Ureter (tissue), 1 donor: ENCODE data around the gene WFIKKN2. TPM values are rescaled to one million over a fixed set of nuclear protein-coding genes. Genes with fewer than 3 reads are reported as not detected.

Experiments used
- DNase-seq: peaks from one replicate; pipeline ENCODE4 v3.0.0-alpha.2; 2020; ENCODE audit warnings: low spot score
- total RNA-seq: library from RNA; stranded (reverse); gene quantifications from one replicate; pipeline ENCODE4 v1.2.4, GENCODE V29; 2023
- donor health status: DM: yes; HTN: yes; CAD: no.

Gene WFIKKN2
- total RNA-seq, 1 donor from 2014 or later = 0.21 TPM

DNA sequence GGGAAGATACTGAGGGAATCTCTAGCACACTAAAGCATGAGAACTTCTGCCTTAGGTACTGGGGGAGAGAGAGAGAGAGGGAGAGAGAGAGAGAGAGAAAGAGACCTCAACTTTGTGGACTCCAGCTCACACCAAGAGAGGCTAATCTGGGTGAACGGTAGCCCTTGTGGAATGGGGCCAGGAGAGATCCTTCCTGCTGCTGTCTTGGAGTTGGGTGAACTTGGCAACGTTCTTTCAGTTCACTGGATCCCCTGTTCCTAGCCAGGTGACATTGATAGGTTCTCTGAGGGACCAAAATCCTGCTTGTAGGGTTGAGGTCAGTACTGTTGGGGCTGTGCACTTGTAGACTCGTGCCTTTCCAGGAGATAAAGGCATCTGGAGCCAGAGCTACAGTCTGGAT is 26.5 kb upstream of the WFIKKN2 start:
- DNase-seq = no peak

DNA sequence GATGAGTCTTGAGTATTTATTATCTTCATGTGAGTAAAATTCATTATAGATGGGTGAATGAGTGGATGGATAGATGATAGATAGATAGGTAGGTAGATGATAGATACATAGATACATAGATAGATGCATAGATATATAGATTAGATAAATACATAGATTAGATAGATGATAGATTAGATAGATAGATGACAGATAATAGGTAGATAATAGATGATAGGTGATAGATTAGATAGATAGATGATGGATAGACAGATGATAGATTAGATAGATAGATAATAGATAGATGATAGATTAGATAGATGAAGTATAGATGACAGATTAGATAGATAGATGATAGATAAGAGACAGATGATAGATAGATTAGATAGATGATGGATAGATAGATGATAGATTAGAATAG is 21.8 kb upstream of the WFIKKN2 start:
- no peak for DNase-seq

DNA sequence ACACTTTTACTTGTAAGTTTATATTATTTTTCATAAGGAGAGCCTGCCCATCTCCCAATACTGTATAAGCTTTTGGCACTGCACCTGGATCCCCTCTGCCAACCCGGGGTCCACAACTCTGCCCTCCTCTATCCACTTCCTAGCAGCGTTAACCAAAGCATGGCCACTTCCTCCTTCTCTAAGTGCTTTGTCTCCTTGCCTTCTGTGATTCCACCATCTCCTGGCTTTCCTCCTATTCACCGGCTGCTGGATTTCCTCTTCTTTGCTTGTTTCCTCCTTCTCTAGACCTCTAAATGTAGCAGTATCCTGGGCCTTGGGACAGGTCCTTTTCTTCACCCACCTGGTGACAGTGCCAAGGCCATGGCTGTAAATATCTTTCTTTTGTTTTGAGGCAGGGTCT is 20.0 kb upstream of the WFIKKN2 start:
- no peak for DNase-seq

DNA sequence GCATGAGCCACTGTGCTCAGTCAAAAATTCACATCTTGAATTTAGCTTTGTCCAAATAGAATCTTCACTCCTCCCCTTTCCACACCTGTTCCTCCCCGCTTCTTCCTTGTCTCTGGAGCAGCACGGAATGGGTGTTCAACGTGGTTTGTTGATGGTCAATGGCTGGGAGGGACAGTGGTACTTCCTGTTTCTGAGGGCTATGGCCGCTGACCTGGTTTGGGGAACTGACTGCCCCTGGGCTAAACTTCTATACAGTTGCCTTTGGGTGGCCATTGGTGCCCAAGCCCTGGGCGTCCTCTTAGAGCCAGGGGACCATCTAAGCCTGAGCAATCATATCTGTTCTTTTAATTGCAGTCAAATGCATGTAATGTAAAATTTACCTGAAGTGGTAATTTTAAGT is 19.1 kb upstream of the WFIKKN2 start:
- DNase-seq = no peak

DNA sequence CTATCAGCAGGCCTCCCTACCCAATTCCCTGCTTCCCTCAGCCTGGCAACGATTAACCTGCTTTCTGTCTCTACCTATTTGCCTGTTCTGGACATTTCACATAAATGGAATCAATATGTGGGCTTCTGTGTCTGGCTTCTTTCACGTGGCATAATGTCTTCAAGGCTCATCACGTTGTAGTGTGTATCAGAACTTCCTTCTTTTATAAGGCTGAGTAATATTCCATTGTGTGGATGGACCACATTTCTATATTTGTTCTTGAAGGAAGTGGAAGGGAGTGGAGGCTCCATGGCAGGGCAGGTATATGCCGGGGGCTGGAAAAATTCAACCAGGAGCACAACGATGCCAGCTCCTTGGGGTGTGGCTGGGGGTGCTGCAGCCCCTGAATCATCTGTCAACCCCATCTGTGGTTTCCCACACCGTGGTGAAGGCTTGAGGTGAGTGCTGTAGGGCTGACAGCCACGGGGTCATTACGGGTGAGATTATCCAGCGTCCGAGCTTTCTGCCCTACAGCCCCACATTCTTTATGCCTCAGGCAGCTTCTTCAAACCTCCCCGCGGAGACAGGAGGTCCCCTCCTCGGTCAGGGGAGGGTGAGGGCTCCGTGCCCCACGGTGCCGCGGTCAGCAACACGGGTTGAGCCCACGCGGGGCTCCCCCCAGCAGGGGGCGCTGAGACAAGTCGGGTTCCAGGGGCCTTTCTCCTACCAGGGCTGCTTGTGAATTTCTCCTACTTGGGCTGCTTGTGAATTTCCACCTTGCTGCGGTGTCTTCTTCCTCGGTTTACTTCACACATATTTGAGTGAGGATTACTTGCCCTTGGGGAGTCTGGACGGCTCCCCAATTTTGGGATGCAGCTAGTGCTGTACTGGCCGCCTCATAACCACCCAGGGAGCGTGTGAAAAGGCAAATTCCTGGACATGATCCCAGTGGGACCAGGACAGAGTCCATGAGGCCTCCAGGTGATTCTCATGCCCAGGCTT is 18.3 kb upstream of the WFIKKN2 start:
- no peak for DNase-seq

DNA sequence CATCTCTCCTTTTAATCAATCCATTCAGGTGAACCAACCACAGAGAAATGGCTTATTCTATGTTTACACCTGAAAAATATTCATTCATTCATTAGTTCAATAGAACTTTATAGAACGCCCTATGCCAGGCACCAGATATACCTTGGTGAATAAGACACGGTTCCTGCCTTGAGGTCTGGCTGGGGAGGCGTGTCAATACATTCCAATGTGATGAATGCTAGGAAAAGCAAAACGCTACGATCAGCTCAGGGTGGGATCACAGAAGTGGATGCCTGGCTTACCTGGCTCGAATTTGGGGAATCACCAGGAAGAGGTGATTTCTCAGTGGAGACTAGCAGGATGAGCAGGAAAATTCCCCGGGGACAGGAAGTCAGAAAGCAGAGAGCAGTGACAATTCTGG is 17.5 kb upstream of the WFIKKN2 start:
- no peak for DNase-seq

DNA sequence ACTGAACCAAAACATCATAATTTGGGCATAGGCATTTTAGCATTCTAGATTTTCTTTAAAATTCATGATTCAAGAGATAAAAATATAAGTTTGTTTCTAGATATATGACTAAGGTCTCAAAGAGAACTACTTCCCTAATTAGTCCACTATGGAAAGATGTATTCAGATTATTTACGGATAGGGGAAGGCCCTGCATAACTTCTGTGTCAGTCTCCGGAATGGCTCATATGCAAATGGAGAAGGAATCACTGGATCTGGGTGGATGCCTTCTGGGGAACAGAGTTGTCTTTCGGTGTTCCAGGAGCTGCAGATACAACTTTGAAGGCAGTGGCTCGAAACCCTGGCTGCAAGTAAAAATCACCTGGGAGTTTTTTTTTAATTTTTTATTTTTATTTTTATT is 17.1 kb upstream of the WFIKKN2 start:
- DNase-seq = no peak

DNA sequence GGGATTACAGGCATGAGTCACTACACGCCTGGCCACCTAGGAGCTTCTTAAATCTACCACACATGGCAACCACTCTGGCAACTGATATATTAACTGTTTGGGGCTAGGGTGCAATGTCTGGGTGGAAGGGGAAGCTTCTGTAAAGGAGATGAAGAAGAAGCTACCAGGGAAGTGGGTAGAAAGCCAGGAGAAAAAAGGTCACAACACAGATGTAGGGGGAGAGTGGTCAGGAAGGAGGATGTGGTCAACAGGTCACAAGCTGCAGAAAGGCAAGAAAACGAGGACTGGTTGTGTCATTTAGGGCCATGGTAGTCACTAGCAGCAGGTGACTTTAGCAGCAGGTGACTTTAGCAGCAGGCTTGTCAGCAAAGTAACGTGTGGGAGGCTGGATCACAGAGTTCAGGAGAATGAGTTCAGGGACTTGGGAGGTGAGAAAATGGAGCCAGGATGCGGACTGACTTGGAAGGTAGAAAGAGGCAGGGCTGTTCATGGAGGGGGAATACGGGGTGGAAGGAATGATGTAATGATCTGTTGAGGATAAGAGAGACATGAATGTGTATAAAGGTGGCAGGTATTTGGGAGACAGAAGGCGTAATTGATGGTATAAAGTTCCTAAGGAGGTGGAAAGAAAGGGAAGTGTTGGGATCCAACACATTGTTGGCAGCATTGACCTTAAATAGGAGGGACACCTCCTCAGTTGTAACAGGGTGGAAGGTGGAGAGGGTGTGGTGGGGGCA is 16.3 kb upstream of the WFIKKN2 start:
- DNase-seq = no peak

DNA sequence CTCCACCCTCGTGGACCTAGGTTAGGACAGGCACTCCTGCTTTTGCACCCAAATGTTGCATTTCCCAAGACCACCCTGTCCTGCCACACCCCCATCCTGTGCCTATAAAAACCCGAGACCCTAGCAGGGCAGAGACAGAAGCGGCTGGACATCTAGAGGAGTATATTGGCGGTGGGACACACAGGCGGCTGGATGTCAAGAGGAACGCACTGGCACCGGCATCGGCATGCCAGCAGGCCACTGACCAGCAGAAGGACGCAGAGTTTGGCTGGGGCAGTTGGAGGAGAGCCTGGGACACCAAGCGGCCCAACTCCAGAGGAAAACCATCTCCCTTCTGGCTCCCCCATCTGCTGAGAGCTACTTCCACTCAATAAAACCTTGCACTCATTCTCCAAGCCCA is 14.7 kb upstream of the WFIKKN2 start:
- no peak for DNase-seq

DNA sequence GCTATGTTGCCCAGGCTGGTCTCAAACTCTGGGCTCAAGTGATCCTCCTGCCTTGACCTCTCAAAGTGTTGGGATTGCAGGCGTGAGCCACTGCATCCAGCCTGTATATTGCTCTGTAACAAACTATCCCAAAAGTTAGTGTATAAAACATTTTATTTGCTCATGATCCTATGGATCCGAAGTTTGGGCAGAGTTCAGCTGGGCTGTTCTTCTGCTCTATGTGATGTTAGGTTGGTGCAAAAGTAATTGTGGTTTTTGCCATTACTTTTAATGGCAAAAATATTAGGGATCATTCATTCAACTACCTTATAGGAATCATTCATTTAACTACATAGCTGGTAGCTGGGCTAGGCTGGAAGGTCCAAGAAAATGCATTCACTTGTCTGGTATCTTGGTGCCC is 12.8 kb upstream of the WFIKKN2 start:
- no peak for DNase-seq

DNA sequence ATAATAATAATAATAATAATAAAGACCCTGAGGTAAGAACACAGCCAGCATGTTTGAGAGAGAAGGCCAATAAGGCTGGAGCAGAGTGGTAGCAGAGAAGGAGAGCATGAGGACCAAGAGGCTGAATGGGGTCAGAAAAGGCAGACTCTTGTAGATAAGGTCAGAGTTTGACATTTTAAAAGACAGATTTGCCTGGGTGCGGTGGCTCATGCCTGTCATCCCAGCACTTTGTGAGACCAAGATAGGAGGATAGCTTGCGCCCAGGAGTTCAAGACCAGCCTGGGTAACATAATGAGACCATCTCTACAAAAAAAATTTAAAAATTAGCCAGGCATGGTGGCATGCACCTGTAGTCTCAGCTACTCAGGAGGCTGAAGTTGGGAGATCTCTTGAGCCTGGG is 11.0 kb upstream of the WFIKKN2 start:
- no peak for DNase-seq

DNA sequence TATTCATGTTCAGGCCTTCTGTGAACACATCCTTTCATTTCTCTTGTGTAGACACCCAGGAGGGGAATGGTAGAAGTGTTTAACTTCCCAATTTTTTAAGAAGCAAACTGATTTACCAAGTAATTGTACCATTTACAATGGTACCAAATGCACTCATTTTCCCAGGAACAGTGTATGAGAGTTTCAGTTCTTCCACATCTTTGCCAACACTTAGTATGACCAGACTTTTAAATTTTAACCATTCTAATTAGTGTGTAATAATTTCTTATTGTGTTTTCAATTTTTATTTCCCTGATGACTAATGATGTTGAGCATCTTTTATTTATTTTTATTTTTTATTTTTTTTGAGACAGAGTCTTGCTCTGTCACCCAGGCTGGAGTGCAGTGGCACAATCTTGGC is 10.2 kb upstream of the WFIKKN2 start:
- no peak for DNase-seq

DNA sequence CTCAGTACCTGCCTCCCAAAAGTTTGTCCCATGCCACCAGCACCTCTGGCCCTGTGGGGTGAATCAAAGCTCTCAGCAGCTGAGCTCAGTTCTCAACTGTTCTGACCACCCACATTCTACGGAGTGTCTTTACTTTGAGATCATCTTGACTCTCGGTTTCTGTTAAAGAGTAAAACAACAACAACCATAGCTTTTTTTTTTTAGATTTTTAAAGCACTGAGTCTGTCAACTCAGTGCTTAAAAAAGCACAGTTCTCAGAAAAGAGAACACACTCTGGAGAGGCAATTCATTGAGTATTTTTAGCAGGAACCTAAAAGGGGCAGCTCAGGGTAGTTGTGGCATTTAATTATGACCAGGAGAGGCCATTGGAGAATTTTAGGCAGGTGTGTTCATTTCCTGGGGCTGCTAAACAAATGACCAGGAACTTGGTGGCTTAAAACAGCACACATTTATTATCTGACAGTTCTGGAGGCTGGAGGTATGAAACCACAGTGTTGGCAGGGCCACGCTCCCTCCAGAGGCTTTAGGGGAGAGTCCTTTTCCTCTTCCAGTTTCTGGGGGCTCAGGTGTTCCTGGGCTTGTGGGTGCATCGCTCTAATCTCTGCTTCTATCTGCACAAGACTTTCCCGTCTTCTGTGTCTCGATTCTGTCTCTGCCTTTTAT is 6.7 kb upstream of the WFIKKN2 start:
- DNase-seq = no peak

DNA sequence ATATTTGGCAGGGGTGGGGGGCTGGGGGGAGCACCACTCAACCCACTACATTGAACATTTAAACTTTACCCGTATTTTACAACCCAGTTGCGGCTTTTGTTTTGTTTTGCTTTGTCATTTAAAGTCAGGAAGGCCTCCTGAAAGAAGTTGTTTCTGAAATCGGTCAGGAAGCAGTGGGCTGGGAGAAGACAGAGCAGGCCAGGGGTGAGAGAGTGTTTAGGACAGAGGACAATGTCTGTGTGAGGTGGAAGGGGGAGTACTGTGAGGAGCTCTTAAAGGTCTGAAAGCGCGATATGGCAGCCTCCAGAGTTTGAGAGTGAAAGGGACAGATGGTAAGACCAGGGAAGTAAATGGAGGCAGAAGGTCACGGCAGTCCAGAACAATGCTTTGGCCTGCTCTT is 6.1 kb upstream of the WFIKKN2 start:
- no peak for DNase-seq

DNA sequence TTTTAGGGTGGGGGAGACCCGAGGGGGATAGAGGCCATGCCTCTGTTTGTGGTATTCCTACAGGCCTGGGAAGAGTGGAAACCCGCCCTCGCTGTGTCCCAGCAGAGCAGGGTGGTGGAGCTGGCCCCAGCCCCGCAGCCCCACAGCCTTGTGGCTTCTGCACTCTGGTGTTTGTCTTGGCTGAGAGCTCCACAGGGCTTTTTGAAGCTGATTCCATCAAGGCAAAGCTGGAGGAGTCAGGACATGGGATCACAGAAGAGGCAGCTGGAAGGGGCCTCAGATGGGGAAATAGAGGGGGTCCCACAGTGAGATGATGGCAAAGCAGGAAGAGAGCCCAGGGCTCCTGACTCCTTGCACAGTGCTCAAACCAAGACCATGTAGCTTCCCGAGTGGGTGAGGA is 5.0 kb upstream of the WFIKKN2 start:
- DNase-seq = no peak

DNA sequence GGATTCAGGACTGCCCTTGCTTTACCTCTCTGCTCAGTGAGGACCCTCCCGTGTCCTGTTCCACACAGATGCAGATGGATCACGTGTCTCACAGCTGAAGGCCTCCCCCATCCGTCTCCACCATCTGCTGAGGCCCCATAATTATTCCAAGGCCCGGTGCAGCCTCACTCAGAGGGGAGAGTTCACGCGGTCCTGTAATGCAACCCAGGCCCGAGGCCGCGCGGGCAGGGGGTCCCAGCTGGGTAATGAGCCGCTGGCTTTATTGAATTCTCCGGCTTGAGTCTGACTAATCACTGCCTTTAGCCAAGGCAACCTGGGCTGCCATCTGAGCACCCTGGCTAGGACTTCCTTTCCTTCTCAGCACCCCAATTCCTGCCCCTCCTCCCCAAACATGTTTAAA is 4.4 kb upstream of the WFIKKN2 start:
- DNase-seq = no peak

DNA sequence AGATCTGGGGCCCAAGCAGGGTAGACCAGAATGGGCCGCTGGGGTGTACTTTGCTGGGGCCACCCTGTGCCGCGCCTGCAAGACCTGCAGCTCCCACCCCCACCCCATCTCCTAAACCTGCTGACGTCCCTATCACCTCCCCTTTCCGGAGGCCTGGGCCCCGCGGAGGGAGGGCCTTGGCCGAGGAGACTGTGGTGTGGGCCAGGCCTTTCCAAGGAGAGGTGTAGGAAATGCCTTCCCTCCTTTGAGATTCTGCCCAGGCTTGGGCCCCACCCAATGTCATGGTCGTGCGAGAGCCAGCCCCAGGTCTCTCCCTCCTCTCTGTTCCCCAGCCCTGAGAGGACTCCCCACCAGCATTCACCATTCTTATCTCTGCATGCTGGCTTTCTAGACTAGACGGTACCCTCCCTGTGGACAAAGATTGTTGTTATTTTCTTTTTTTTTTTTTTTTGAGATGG is 3.9 kb upstream of the WFIKKN2 start:
- no peak for DNase-seq

DNA sequence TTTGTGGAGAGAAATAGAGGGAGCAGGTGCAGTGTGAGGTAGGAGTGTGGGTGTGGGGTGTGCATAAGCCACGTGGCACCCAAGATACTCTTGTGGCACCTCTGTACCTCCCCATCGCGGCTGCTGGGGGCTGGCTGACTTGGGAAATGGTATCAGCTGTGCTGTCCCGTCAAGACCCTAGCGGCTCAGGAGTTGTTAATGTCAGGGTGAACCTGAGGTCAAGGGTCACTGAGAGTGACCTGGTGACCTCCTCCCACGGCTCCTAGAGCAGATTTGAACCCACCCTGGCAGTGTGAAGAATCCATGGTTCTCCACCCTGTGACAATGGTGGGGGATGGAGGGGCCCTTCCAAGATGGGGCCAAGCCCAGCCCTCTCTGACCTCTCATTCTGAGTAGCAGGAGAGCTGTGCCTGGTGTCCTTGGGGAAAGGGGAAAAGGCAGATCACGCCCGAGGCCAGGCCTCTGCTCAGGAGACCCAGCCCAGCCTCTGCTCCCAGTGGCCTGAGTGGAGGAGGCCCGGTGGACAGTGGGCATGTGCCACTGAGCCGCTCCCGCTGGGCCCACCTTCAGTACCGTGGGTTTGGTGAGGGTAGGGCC is 3.0 kb upstream of the WFIKKN2 start:
- DNase-seq = no peak

DNA sequence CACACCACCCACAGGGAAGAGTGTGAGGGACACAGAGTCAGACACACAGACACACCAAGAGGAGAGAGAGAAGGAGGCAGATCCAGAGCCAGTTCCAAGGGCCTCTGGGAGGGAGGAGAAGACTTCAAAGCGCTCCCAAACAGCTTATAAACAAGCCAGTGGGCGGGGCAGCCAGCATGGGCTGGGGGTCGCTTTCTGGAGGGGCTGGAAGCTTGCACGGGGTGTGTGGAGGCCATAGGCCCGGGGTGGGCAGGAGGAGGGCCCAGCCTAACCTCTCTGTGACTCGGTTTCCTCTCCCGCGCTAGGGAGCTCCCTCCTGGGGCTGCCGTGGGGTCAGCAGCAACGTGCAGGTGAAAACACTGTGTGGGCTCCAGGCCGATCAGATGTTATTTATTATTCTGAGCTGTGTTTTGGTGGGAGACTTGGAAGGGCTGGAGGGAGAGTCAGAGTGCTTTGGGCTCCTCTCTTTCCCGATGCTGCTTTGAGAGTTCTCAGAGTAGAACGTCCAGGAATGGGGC is 2.5 kb upstream of the WFIKKN2 start:
- no peak for DNase-seq

DNA sequence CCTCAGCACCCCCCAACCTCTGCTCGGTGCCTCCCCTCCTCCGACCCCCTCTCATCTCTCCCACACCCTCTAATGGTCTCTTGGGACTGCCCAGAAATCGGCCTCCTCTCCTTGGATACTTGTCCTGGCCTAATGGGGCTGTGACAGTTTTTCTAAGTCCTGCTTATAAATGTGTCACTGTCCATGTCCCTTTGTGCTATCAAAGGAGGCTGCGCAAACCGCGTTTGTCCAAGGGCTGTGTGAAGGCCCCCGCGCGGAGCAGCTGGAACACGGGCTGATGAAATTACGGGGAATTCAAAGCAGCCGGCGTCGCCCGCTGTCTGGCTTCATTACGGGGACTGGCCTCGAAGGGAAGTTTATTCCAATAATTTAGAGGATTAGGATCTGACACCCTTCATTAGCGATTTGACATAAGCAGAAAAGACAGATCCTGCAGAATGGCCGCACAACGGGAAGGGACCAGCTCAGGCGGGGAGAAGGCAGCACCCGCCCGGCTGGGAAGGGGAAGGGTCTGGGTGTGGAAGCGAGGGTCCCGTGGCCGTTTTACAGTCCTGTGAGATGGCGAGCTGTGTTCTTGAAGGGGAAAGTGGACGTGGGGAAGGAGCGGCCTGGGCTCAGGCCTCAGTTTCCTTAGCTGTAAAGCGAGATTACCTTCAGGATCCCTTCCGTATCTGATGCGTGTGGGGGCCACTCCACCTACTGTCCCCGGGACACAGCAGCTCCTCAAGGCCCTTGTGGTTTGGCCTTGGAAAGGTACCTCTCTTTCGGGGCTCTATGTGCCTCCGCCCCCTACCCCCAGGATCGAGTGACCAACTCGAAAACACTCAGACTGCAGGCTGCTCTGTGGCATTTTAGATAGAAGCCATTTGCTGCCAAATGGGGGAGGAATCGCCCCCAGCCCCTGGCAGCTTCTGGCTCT is 1.6 kb upstream of the WFIKKN2 start:
- DNase-seq = no peak
